Fibroblast of skin of left biceps (primary cell): ENCODE data around the gene ACOX2.
A peak's percentile ranks its signal among the peaks of the same experiment; 100 is the strongest.

Experiments used
- DNase-seq, 2 experiments: peaks; one replicate each; pipeline ENCODE4 v3.0.0-alpha.2; 2013; ENCODE audit warnings: low read depth in 2 of 2

ACOX2 gene

GRCh38 chr3:58474348-58474911 is 62.6 kb downstream of the ACOX2 start:
- no peak for DNase-seq

GRCh38 chr3:58473275-58473674 is 63.7 kb downstream of the ACOX2 start:
- DNase-seq, result no peak

- peak; percentile 89 to 91 for DNase-seq
Observed at GRCh38 chr3:58471025-58471887, 65.7 kb downstream of the ACOX2 start.

GRCh38 chr3:58470363-58471024 is 66.5 kb downstream of the ACOX2 start:
- no peak for DNase-seq

- DNase-seq, result no peak
Observed at GRCh38 chr3:58469096-58469495, 67.9 kb downstream of the ACOX2 start.

GRCh38 chr3:58466899-58467563 is 70.0 kb downstream of the ACOX2 start:
- no peak for DNase-seq

- DNase-seq, result no peak
Observed at GRCh38 chr3:58464866-58465265, 72.1 kb downstream of the ACOX2 start.

GRCh38 chr3:58463942-58464271 is 73.1 kb downstream of the ACOX2 start:
- DNase-seq, result no peak

GRCh38 chr3:58463181-58463941 is 73.6 kb downstream of the ACOX2 start:
- DNase-seq, result peak; percentile 64 to 72

- no peak for DNase-seq
Observed at GRCh38 chr3:58462829-58463180, 74.2 kb downstream of the ACOX2 start.

- no peak for DNase-seq
Observed at GRCh38 chr3:58459160-58459559, 77.8 kb downstream of the ACOX2 start.
